ENCODE data around the gene DACT1. TPM values are rescaled to one million over a fixed set of nuclear protein-coding genes. Genes with fewer than 3 reads are reported as not detected.

Gene DACT1
- total RNA-seq, 2 donors from 2014 or later = 36.1 to 50.9 TPM

GRCh38 chr14:58697266-58697929 is 59.6 kb downstream of the DACT1 start:
- H3K36me3 ChIP-seq = no peaks in the 10 kb centered on the region
- no peaks in the 10 kb centered on the region for H3K27me3 ChIP-seq (replicated peaks; ENCODE audit: insufficient read depth)
- no peak overlapping the region for H3K4me3 ChIP-seq
- TF ChIP-seq CTCF (IDR thresholded peaks at IDR 0.05) = no peak
- DNase-seq (ENCODE audit: low spot score) (no peak), ATAC-seq (ENCODE audit: insufficient number of reproducible peaks, low FRiP score, low read depth) (no peak)
- H3K9me3 ChIP-seq = no peaks in the 10 kb centered on the region
- H3K27ac ChIP-seq = no peak overlapping the region
- peaks cover 14 to 16% of the 10 kb centered on the region in 2 donors for H3K4me1 ChIP-seq (ENCODE audit: control insufficient read depth in 1 of 2, low read depth in 2 of 2)

Other genes with a start within 250 kb of the DACT1 start
- gene TOMM20L, start 242.0 kb upstream of the DACT1 start, total RNA-seq = not detected
- gene TIMM9, start 210.4 kb upstream of the DACT1 start, total RNA-seq = 10 to 100 TPM; 43.9 to 87.1 TPM
- gene KIAA0586, start 210.2 kb upstream of the DACT1 start, total RNA-seq = 10 to 100 TPM; 18.0 to 45.7 TPM